GM18907 (cell line): ENCODE measurements around the gene PLP2.
"Not testable (repeated sequence)": the region's sequence is repeated elsewhere in the genome, so short reads cannot be mapped to it uniquely, and the experiment has no call there.

Experiments
- ATAC-seq: cut with Tn5 transposase; IDR thresholded peaks from one replicate; pipeline ENCODE4 v1.9.1; 2021; ENCODE audit warnings: mild to moderate bottlenecking, moderate library complexity; ENCODE audit not compliant: unreplicated experiment

The PLP2 gene

DNA sequence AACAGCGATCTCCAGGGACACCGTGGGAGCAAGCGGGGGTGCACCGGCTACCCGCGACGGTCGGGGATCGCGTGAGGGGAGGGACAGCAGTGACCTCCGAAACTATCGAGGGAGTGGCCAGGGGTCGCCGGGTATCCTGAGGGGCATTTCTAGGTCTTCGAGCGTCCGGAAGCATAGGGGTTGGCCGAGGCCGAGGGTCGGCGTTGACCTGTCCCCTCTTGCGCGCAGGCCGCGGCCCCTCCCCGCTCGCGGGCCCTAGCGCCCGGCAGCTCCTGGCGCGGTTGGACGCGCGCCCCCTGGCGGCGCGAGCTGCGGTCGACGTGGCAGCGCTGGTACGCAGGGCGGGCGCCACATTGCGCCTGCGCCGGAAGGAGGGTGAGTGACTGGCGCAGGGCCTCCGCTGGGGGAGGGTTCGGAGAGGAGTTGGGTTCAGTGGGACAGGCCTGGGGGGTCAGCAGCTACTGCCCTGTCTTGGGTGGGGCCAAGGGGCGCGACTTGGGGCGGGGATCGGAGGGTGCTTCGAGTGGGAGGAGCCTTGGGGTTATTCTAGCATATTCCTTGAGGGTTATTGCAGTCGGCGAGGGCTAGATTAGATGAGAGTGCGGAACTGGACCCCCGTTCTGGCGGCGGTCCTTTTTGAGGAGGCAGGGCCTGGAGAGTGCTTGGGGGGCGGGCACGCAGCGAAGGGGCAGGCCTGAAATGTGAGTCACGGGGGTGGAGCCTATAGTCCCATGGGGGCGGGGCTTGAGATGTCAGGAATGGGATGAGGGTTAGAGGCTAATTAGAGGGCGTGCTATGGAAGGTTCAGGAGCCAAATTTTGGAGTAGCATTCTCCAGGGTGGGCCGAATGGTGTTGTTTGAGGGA is 7.9 kb upstream of the PLP2 start:
- ATAC-seq = peak; percentile 38

DNA sequence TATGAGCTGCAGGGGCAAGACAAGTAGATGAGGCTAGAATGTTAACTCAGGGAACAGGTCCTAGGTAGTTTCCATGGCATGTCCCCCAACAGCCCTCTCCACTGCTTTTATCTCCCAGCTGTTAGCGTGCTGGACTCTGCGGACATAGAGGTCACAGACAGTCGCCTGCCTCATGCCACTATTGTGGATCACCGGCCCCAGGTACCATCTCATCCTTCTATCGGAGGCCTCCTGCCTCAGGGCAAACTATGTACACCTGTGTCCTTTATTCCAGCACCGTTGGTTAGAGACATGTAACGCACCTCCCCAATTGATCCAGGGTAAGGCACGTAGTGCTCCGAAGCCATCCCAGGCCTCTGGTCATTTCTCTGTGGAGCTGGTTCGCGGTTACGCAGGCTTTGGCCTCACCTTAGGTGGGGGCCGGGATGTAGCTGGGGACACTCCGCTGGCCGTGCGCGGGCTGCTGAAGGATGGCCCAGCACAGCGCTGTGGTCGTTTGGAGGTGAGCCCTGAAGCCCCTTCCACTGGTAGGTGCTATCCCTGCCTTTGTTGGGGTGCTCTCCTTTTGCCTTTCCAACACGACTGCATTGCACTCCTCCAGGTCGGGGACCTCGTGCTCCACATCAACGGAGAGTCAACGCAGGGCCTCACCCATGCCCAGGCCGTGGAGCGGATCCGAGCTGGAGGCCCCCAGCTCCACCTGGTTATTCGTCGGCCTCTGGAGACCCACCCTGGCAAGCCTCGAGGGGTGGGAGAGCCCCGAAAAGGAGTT is 6.9 kb upstream of the PLP2 start:
- no peak for ATAC-seq

DNA sequence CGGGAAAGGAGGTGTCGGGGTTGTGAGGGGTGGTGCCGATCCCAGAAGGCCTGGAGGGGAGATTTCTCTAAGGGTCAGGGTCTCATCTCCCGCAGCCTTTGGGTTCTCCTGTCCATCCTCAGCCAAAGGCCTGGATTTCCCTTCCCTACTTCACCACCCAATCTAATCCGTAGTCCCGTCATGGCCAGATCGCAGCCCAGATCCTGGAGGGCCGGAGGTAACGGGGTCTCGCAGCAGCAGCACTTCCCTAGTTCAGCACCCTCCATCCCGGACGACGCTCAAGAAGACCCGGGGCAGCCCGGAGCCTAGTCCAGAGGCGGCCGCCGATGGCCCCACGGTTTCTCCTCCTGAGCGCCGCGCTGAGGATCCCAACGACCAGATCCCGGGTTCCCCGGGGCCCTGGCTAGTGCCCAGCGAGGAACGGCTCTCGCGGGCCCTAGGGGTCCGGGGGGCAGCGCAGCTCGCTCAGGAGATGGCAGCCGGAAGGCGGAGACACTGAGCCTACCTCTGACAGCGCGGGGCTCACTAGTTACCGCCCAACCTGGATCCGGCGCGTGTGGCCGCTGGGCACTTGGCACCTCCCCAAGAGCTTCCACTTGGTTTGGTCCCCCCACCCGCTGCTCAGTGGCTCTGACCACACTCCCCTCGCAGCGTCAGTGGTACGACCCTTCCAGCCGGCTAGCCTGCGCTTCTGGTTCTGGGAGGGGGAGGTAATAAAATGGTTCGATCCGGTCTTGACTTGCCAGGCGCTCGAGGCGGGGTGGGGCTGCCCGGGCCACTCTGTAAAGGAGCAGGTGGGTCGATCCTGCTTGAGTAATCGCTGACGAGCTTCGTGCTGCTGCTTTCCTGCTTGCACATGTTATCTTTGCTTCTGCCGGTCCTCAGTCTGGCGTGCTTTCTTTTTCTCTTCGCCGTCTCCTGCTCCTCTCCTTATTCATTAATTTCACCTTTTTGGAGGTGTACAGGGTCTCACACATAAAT is 5.5 kb upstream of the PLP2 start:
- ATAC-seq = peak; percentile 58

GRCh38 chrX:49166914-49167739 is 4.6 kb upstream of the PLP2 start:
- ATAC-seq = peak; percentile 35

DNA sequence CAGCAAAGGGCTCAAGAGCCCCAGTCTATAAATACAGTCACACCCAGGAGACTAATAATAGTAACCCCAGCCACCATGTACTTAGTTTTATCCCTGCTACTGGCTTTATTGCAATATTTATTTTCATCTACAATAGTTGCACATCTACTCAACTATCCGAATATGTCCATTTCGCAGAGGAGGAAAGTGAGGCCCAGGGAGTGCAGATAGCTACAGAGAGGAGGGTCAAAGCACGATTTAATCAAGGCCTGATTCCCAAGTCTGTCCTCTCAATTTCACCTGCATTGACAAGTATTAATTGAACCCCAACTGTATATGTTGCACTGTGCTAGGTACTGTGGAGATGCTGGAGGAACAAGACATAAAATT is 4.0 kb upstream of the PLP2 start:
- ATAC-seq = no peak

DNA sequence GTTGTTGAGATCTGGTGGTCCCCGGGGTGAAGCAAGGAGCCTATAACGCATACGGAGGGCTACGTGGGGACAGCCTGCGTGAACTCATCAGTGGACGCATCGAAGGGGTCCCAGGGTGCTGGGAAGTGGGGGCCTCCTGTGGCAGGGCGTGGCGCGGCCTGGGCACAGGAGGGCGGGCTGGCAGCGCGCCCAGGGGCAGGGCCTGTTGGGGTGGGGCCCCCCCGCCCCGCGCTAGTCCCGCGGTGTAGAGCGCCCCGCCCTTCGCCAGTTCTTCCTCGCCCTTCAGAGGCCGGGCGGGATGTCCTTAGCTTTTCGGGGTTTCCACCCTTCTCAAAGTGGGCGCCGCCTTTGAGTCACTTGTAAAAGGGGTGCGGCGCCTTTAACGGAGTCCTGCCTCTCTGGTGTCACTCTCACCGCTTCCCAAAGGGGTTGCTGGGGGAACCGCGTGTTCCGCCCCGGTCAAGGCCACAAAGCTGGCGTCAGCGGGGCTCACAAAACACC is 632 bp downstream of the PLP2 start:
- peak; percentile 72 for ATAC-seq

DNA sequence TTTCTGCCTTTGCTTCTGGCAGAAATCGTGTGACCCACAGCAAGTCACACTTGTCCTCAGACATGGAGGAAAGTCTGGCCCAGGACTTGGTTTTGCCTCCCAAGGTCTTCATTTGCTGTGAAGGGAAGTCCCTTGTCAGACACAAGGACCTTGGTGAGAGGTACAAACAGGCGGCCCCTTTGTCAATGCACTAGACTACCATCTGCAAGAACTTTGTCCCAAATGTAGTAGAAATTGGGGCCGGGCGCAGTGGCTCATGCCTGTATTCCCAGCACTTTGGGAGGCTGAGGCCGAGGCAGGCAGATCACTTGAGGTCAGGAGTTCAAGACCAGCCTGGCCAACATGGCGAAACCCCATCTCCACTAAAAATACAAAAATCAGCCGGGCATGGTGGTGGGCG is 1.8 kb downstream of the PLP2 start:
- ATAC-seq = not testable (repeated sequence)

- ATAC-seq = no peak
Measured at GRCh38 chrX:49174723-49175122, 3.0 kb downstream of the PLP2 start.

GRCh38 chrX:49175435-49176274 is 4.0 kb downstream of the PLP2 start:
- ATAC-seq = no peak

DNA sequence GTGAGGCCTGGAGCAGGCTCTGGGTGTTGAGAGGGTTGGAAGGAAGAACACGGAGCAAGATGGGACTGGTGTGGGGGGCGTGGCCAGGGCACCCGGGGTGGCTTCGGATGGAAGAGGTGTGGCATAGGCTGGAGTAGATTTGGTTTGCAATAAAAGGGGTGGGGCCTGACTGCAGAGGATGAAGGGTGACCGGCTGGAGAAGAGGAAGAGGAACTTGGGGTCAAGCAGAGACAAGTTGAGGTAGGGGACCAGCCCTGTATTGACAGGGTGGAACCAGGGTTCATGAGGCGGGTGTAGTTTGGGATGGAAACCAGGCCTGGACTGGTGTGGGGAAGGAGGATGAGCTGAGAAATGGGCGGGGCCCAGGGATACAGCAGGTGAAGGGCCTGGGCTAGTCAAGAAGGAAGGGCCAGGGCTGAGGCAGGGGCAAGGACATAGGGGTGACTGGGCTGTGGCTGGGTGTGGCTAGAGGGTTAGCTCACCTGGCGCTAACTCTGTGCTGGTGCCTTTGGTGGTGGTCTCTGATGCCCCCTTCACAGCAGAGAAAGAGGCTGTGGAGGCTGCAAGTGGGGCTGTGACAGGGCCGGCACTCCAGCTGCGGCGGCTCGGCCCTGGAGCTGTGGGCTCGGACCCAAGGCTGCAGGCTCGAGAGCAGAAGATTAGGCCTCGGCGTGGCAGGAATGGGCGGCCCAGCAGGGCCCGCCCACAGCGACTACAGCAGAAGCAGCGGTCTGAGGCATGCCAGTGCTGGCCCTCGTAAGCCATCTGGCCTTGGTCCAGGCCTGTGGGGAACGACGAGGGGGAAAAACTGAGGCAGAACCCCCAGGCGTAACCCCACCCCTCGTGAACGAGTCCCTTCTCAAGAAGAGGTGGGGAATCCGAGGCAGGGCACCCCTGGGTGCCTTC is 5.0 kb downstream of the PLP2 start:
- ATAC-seq = no peak

DNA sequence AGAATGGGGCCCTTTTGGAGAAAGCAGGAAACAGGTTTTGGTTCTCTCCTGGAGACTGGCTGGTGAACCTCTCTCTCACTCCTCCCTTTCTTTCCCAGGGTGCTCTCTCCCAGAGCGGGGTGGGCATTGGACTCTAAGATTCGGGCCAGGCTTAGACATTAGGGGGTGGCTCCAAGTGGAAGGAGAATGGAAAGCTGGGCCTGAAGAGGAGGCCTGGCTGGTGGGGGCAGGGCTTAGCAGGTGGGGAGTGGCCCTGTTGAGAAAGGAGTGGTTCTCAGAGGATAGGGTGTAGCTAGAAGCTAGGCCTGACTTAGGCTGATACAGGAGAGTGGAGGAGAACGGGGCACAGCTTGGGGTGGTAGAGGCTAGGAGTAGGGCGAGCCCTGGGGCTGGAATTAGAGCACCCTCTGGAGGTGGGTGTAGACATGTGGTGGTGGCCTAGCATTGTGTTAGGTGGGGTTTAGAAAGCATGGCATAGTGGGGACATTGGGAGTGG is 5.7 kb downstream of the PLP2 start:
- no peak for ATAC-seq

DNA sequence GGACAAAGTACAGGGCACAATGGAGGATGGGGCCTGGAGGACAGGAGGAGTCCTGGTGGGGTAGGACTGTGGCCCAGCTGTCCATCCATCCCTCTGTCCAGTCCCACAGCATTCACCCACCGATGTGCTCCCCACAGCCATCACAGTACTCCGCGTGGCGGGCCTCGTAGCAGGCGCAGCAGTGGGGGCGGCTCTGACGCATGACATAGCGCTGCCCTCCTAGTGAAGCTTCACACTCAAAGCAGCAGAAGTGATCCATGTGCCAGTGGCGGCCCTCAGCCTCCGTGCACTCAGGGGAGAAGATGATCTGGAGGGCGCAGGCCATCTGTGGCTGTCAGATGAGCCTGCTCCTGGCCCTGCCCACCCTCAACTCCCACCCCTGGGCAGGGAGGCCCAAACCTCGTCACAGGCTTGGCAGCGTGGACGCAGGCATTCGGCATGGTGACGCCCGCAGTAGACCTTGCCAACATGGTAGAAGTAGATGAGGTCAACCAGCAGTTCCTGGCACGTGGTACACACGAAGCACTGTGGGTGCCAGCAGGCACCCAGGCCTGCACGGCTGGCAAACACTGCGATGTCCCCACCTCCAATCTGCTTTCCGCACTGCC is 6.3 kb downstream of the PLP2 start:
- no peak for ATAC-seq

GRCh38 chrX:49178537-49178936 is 6.8 kb downstream of the PLP2 start:
- ATAC-seq = no peak

DNA sequence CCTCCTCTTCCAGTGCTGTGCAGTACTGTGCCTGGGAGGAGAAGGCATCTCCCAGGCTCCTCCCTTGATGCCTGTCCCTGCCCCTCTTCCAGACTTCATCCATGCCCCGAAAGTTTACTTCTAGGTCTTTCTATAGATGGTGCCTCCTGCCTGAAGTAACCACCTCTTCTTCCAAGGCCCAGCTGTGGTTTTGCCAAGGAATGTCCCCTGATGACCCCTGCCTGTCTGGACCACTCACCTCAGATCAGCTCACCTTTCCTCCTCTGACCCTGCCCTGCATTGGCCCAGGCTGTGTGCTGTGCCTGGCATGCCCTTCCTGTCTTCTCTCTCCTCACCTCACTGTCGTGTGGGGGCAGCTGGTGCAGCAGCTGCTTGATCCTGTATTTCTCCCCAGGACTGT is 7.7 kb downstream of the PLP2 start:
- no peak for ATAC-seq

DNA sequence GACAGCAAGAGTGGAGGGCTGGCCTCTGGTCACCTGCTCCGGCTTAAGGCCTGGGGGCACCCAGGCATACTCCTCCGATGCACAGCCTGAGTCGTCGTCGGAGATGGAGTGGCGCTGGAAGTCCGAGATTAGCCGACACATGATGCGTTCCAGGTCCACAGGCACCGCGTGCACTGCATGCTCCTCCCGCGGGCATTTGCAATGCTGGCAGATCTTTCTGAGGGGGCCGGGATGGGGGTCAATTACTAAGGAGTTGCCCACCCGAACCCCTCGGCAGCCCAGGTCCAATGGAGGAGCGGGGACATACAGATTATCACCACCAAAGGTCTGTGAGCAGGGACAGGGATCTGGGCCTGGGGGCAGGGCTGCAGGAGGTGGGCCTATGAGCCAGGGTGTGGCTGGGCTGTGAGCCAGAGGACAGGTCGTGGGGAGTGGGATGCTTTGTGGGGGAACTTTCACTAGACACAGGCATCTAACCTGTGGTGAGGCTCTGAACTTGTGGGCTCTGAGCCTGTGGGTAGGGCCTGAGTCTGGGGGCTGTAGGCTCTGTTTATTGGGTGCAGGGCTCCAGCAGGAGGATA is 12.1 kb downstream of the PLP2 start:
- ATAC-seq = no peak

GRCh38 chrX:49184294-49185281 is 12.9 kb downstream of the PLP2 start:
- peak; percentile 32 for ATAC-seq
